ENCODE data around the gene DHRS7.

The DHRS7 gene

DNA sequence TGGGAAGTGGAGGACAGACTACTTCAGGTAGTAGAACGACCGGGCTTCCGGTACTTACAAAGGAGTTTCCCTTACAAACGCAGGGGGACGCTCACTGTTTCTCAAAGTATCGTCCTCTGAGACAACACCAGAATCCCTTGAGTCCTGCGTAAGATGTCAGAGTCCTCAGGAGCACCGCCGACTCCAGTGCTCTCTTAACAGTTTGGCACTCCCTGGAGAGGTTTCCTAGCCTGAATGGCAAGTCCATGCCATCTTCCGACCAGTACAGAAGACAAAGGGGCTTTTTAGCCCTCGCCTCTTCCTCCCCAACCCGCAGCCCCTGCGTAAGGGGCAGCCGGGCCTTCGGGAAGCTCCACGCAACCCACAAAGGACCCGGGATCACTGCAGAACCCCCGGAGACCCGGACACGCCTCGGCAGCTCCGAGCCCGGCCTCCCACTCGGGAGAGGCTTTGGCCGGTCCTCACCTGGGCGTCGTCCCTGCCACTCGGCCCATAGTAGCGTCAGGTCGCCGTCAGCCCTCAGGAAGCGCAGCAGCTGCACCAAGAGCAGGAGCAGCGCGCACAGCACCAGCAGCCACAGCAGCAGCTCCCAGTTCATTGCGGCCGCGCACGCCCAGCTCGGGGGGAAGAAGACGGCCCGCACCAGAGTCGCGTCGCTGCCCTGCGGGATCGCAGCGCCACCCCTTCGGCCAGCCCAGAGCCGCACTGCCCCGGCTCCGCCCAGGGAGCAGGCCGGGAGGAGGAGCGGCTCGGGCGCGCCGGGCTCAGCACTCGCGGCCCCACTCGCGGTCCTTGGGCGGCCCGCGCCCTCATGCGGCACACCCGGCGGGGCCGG is at the start of gene DHRS7:
TSS of gene DHRS7 (minus strand) at position 687 of the 835 bp plus-strand sequence. CDS start at position 598, 89 bp downstream.
- DNase-seq (ENCODE audit: low read depth): peak; percentile 68
- TF ChIP-seq CTCF (conservative IDR thresholded peaks at IDR 0.05; ENCODE audit: control insufficient read depth, insufficient read depth, low read depth, low read length): peak; percentile 31
- H3K4me3 ChIP-seq (ENCODE audit: control insufficient read depth, low read depth, low read length): peak within 1 kb of the TSS; percentile 82

DNA sequence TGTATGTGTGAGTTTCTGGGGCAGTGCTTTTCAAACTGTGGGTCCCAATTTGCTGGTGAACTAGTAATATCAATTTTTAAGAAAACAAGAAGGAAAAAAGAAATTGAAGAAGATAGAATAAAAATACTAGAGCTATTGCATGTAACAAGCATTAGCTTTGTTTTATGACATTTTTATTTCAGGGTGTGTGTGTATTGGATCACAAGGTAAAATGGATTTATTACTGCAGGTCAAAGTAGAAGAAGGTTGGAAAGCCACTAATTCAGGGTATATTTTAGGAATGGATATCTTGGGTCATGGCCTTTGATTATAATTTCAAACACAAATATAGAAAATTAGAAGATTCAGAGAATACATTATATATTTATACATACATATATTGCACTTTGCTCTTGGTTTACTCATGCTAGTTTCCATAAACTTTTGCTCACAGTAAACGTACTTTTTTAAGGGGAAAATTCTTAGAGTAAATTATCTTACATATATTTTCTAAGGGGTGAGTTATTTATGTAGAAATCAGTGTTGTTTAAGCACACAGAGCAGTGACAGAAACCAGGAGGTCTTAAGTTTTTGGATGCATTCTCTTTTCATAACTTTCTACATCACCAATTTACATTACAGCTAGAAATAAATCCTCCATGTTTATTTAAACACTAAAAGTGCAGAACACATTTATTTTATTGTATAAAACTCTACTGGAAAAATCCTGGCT is 49.4 kb upstream of the DHRS7 start:
- TF ChIP-seq CTCF (conservative IDR thresholded peaks at IDR 0.05; ENCODE audit: control insufficient read depth, insufficient read depth, low read depth, low read length): no peak
- no peak overlapping the region for H3K4me3 ChIP-seq (ENCODE audit: control insufficient read depth, low read depth, low read length)
- no peak for DNase-seq (ENCODE audit: low read depth)

DNA sequence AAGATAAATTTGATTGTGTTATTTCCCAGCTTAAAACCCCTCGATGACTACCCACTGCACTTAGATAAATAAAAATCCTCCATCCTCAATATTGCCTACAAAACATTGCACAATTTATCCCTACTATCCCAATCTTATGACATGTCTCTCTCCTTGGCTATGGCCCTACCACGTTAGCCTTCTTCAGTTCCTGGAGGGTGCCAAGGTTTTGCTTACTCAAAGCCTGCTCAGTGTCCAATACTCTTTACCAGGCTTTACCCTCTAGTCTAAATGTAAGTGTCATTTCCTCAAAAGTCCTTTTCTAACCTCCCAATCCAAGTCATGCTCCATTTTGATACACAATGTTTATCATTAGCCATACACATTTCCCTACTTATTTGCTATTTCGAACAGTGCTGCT is 48.8 kb upstream of the DHRS7 start:
- no peak for DNase-seq (ENCODE audit: low read depth)
- TF ChIP-seq CTCF (conservative IDR thresholded peaks at IDR 0.05; ENCODE audit: control insufficient read depth, insufficient read depth, low read depth, low read length): no peak
- no peak overlapping the region for H3K4me3 ChIP-seq (ENCODE audit: control insufficient read depth, low read depth, low read length)

GRCh38 chr14:60212503-60213371 is 47.5 kb upstream of the DHRS7 start:
- no peak overlapping the region for H3K4me3 ChIP-seq (ENCODE audit: control insufficient read depth, low read depth, low read length)
- DNase-seq (ENCODE audit: low read depth): no peak
- TF ChIP-seq CTCF (conservative IDR thresholded peaks at IDR 0.05; ENCODE audit: control insufficient read depth, insufficient read depth, low read depth, low read length): no peak

GRCh38 chr14:60211153-60211552 is 46.0 kb upstream of the DHRS7 start:
- H3K4me3 ChIP-seq (ENCODE audit: control insufficient read depth, low read depth, low read length): no peak overlapping the region
- TF ChIP-seq CTCF (conservative IDR thresholded peaks at IDR 0.05; ENCODE audit: control insufficient read depth, insufficient read depth, low read depth, low read length): no peak
- DNase-seq (ENCODE audit: low read depth): no peak

GRCh38 chr14:60210703-60211102 is 45.5 kb upstream of the DHRS7 start:
- no peak for DNase-seq (ENCODE audit: low read depth)
- no peak for TF ChIP-seq CTCF (conservative IDR thresholded peaks at IDR 0.05; ENCODE audit: control insufficient read depth, insufficient read depth, low read depth, low read length)
- no peak overlapping the region for H3K4me3 ChIP-seq (ENCODE audit: control insufficient read depth, low read depth, low read length)
